ENCODE data around the gene XYLT1.

DNA sequence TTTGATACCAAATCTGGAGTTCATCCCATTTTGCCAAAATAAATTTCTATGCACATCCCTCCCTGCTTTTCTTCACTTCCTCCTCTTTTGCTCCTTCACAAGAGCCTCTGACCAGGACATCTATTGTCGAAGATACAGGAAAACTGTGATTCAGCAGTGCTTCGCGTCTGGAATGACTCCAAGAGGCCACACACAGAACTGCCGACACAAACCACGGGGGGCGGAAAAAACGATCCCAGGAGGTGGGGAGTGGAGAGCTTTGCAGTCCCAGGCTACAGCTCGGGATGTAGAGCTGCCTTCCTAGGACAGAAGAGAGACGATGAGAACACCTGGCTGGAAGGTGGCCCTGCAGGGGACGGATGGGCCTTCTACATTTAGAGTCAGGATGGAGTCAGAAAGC lies 102.8 kb downstream of the XYLT1 start:
- TF ChIP-seq EZH2 (IDR thresholded peaks at IDR 0.05; ENCODE audit: insufficient read depth, poor library complexity, severe bottlenecking) (no peak), EZH2phosphoT487 (IDR thresholded peaks at IDR 0.05; ENCODE audit: insufficient read depth, low read depth) (no peak)
